Measurements from ENCODE around the gene BAIAP2.

DNA sequence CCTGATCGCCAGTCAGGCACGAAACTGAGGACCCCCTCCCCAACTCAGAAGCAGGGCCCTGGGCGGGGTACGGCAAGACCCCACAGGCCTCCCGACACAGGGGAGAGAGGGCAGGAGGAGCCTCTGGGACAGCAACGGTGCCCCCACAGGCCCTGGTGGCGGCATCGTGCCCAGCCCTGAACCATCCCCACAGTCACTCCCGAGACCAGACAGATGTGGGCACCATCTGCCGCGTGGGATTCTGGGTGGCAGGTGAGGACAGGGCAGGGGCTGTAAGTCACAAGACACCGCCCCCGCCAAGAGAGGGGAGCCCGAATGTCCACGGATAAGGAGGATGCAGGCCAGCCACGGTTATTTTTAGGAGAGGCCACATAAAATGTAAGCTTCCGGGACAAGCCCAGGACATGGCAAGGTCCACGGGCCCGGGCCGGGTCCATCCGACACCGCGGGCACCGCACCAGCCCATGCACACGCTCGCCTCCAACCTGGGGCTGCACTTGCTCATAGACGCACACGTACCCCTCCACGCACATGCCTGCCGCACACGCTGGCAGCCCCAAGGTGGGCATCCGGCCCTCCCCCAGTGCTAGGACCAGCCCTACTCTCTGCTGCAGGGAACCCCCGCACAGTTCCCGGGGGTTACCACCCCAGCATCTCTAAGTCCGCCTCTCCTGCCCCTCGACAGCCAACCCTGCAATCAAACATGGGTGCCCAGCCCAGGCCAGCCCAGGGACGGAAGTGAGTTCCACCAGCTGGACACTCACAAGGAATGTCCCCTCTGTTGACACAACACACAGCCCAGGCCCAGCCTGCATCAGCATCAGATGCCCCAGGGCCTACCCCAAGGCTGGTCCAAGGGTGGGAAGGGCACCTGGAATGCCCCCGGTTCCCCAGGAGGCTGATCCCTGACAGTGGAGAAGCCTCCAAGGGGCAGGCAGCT is 122.2 kb downstream of the BAIAP2 start:
- TF ChIP-seq, protein P1, sequence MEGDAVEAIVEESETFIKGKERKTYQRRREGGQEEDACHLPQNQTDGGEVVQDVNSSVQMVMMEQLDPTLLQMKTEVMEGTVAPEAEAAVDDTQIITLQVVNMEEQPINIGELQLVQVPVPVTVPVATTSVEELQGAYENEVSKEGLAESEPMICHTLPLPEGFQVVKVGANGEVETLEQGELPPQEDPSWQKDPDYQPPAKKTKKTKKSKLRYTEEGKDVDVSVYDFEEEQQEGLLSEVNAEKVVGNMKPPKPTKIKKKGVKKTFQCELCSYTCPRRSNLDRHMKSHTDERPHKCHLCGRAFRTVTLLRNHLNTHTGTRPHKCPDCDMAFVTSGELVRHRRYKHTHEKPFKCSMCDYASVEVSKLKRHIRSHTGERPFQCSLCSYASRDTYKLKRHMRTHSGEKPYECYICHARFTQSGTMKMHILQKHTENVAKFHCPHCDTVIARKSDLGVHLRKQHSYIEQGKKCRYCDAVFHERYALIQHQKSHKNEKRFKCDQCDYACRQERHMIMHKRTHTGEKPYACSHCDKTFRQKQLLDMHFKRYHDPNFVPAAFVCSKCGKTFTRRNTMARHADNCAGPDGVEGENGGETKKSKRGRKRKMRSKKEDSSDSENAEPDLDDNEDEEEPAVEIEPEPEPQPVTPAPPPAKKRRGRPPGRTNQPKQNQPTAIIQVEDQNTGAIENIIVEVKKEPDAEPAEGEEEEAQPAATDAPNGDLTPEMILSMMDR (IDR thresholded peaks at IDR 0.05): no peak
- no peak for TF ChIP-seq POLR2A (IDR thresholded peaks at IDR 0.05)
